ENCODE results near the gene TYSND1. TPM values are rescaled to one million over a fixed set of nuclear protein-coding genes. Genes with fewer than 3 reads are reported as not detected.

The TYSND1 gene
- total RNA-seq, 2 donors from 2014 or later: 4.4 to 4.9 TPM

- H3K36me3 ChIP-seq: peaks cover 14% of the 10 kb centered on the region
- no peak for TF ChIP-seq CTCF (IDR thresholded peaks at IDR 0.05)
- peaks cover 0 to 38% of the 10 kb centered on the region in 2 donors for H3K4me1 ChIP-seq
- H3K4me3 ChIP-seq: peak overlapping the region; percentile 74 to 80
- H3K9me3 ChIP-seq: no peaks in the 10 kb centered on the region
- no peaks in the 10 kb centered on the region for H3K27me3 ChIP-seq
- DNase-seq (ENCODE audit: low spot score): no peak
- H3K27ac ChIP-seq: no peak overlapping the region
Measured at GRCh38 chr10:70169011-70169410, 22.5 kb upstream of the TYSND1 start.

- Histone ChIP-seq H3K4me3 (no peak overlapping the region), H3K27me3 (no peaks in the 10 kb centered on the region), H3K9me3 (no peaks in the 10 kb centered on the region), H3K27ac (no peak overlapping the region), H3K36me3 (peaks cover 14% of the 10 kb centered on the region), H3K4me1 (peaks cover 0 to 52% of the 10 kb centered on the region in 2 donors)
- no peak for TF ChIP-seq CTCF (IDR thresholded peaks at IDR 0.05)
- DNase-seq (ENCODE audit: low spot score): no peak
Measured at GRCh38 chr10:70167246-70167645, 20.7 kb upstream of the TYSND1 start.

GRCh38 chr10:70166394-70166793 is 19.9 kb upstream of the TYSND1 start:
- Histone ChIP-seq H3K4me3 (no peak overlapping the region), H3K36me3 (peaks cover 15% of the 10 kb centered on the region), H3K4me1 (peaks cover 0 to 61% of the 10 kb centered on the region in 2 donors), H3K27ac (no peak overlapping the region), H3K9me3 (no peaks in the 10 kb centered on the region), H3K27me3 (no peaks in the 10 kb centered on the region)
- no peak for DNase-seq (ENCODE audit: low spot score)
- no peak for TF ChIP-seq CTCF (IDR thresholded peaks at IDR 0.05)

GRCh38 chr10:70164163-70164562 is 17.7 kb upstream of the TYSND1 start:
- no peaks in the 10 kb centered on the region for H3K27me3 ChIP-seq
- H3K36me3 ChIP-seq: peaks cover 28% of the 10 kb centered on the region
- TF ChIP-seq CTCF (IDR thresholded peaks at IDR 0.05): no peak
- H3K4me1 ChIP-seq: peaks cover 0 to 61% of the 10 kb centered on the region in 2 donors
- H3K27ac ChIP-seq: no peak overlapping the region
- no peak overlapping the region for H3K4me3 ChIP-seq
- no peaks in the 10 kb centered on the region for H3K9me3 ChIP-seq
- DNase-seq (ENCODE audit: low spot score): no peak

GRCh38 chr10:70163448-70163847 is 16.9 kb upstream of the TYSND1 start:
- no peaks in the 10 kb centered on the region for H3K27me3 ChIP-seq
- no peak overlapping the region for H3K27ac ChIP-seq
- H3K36me3 ChIP-seq: peaks cover 28% of the 10 kb centered on the region
- H3K9me3 ChIP-seq: no peaks in the 10 kb centered on the region
- H3K4me1 ChIP-seq: peaks cover 0 to 54% of the 10 kb centered on the region in 2 donors
- TF ChIP-seq CTCF (IDR thresholded peaks at IDR 0.05): no peak
- no peak for DNase-seq (ENCODE audit: low spot score)
- H3K4me3 ChIP-seq: no peak overlapping the region

- H3K36me3 ChIP-seq: peaks cover 28% of the 10 kb centered on the region
- no peak overlapping the region for H3K4me3 ChIP-seq
- H3K4me1 ChIP-seq: peaks cover 0 to 52% of the 10 kb centered on the region in 2 donors
- no peaks in the 10 kb centered on the region for H3K9me3 ChIP-seq
- DNase-seq (ENCODE audit: low spot score): no peak
- H3K27me3 ChIP-seq: no peaks in the 10 kb centered on the region
- TF ChIP-seq CTCF (IDR thresholded peaks at IDR 0.05): no peak
- no peak overlapping the region for H3K27ac ChIP-seq
Measured at GRCh38 chr10:70162892-70163201, 16.3 kb upstream of the TYSND1 start.
